Neutrophil (primary cell): ENCODE data around the gene CD9.

ENCODE experiments used
- H3K27ac ChIP-seq: fragments of 200-600 bp; sonication (generic); 2 replicates; pipeline ENCODE4 v1.5.1; 2016; ENCODE audit warnings: mild to moderate bottlenecking, moderate library complexity
- H3K27me3 ChIP-seq: fragments of 200-600 bp; sonication (generic); 2 replicates; pipeline ENCODE4 v1.6.0; 2016; ENCODE audit warnings: mild to moderate bottlenecking
- H3K36me3 ChIP-seq: fragments of 200-600 bp; sonication (generic); 2 replicates; pipeline ENCODE4 v1.5.1; 2017
- H3K4me1 ChIP-seq, 2 experiments: fragments of 200-600 bp in 1 of 2; sonication (generic) in 1 of 2; 1 replicate in 1 of 2; 2 replicates in 1 of 2; pipeline versions ENCODE4 v1.5.1 to v1.6.1; 2013 to 2016; ENCODE audit warnings: low read depth in 1 of 2, low read length in 1 of 2, mild to moderate bottlenecking in 1 of 2, moderate library complexity in 1 of 2; ENCODE audit not compliant: control insufficient read depth in 1 of 2, insufficient read depth in 1 of 2
- H3K4me3 ChIP-seq, 2 experiments: fragments of 200-600 bp in 1 of 2; sonication (generic) in 1 of 2; 1 replicate in 1 of 2; 2 replicates in 1 of 2; pipeline ENCODE4 v1.5.1; 2013 to 2016; ENCODE audit warnings: low read depth in 1 of 2, low read length in 1 of 2, mild to moderate bottlenecking in 1 of 2, moderate library complexity in 1 of 2
- H3K9me3 ChIP-seq: fragments of 200-600 bp; sonication (generic); 2 replicates; pipeline ENCODE4 v1.5.1; 2016
- CTCF ChIP-seq: fragments of 200-600 bp; sonication (generic); IDR thresholded peaks from 2 replicates; pipeline ENCODE4 v1.5.1; 2016; ENCODE audit warnings: antibody characterized with exemption

Gene CD9

GRCh38 chr12:6271281-6271680 lies 71.1 kb downstream of the CD9 start:
- no peak for TF ChIP-seq CTCF
- H3K4me3 ChIP-seq: no peak overlapping the region
- no peaks in the 10 kb centered on the region for H3K9me3 ChIP-seq
- peaks cover 28% of the 10 kb centered on the region for H3K27me3 ChIP-seq
- no peak overlapping the region for H3K27ac ChIP-seq
- H3K4me1 ChIP-seq: no peaks in the 10 kb centered on the region
- H3K36me3 ChIP-seq: no peaks in the 10 kb centered on the region

- H3K27me3 ChIP-seq: peaks cover 41% of the 10 kb centered on the region
- no peak overlapping the region for H3K27ac ChIP-seq
- H3K36me3 ChIP-seq: no peaks in the 10 kb centered on the region
- H3K9me3 ChIP-seq: no peaks in the 10 kb centered on the region
- no peak for TF ChIP-seq CTCF
- H3K4me1 ChIP-seq: no peaks in the 10 kb centered on the region
- H3K4me3 ChIP-seq: no peak overlapping the region
Measured at GRCh38 chr12:6272300-6273204, 72.4 kb downstream of the CD9 start.

- Histone ChIP-seq H3K27ac (no peak overlapping the region), H3K4me3 (no peak overlapping the region), H3K4me1 (peaks cover 3 to 4% of the 10 kb centered on the region in 2 experiments), H3K9me3 (no peaks in the 10 kb centered on the region), H3K36me3 (no peaks in the 10 kb centered on the region), H3K27me3 (peaks cover 47% of the 10 kb centered on the region)
- no peak for TF ChIP-seq CTCF
Measured at GRCh38 chr12:6273205-6273540, 73.0 kb downstream of the CD9 start.

- Histone ChIP-seq H3K4me3 (no peak overlapping the region), H3K9me3 (no peaks in the 10 kb centered on the region), H3K27ac (no peak overlapping the region), H3K36me3 (no peaks in the 10 kb centered on the region), H3K27me3 (peaks cover 51% of the 10 kb centered on the region), H3K4me1 (peaks cover 6 to 7% of the 10 kb centered on the region in 2 experiments)
- TF ChIP-seq CTCF: no peak
Measured at GRCh38 chr12:6273541-6274230, 73.5 kb downstream of the CD9 start.

- Histone ChIP-seq H3K27ac (no peak overlapping the region), H3K27me3 (peaks cover 58% of the 10 kb centered on the region), H3K4me1 (peaks cover 9 to 11% of the 10 kb centered on the region in 2 experiments), H3K4me3 (no peak overlapping the region), H3K9me3 (no peaks in the 10 kb centered on the region), H3K36me3 (no peaks in the 10 kb centered on the region)
- TF ChIP-seq CTCF: no peak
Measured at GRCh38 chr12:6274231-6275221, 74.3 kb downstream of the CD9 start.
